HepG2 (cell line): ENCODE data around the gene ZNF282. TPM values are rescaled to one million over a fixed set of nuclear protein-coding genes. Genes with fewer than 3 reads are reported as not detected.
A peak's percentile ranks its signal among the peaks of the same experiment; 100 is the strongest.

Source experiments
- BRF2 ChIP-seq: sonication (generic); formaldehyde crosslinking; IDR thresholded peaks from 2 replicates; pipeline ENCODE4 v1.8.1; 2022; ENCODE audit warnings: mild to moderate bottlenecking, missing genetic modification reagents
- HDAC1 ChIP-seq: sonication (generic); formaldehyde crosslinking; IDR thresholded peaks from 2 replicates; pipeline ENCODE4 v1.5.1; 2020; ENCODE audit warnings: mild to moderate bottlenecking, missing genetic modification reagents
- MBD4 ChIP-seq: IDR thresholded peaks from 2 replicates; pipeline ENCODE4 v1.6.1; 2012; ENCODE audit warnings: low read length, inconsistent platforms, borderline replicate concordance
- MIER2 ChIP-seq: IDR thresholded peaks from 2 replicates; pipeline ENCODE4 v1.6.1; 2016; ENCODE audit warnings: missing biosample characterization, missing genetic modification reagents
- MIXL1 ChIP-seq: IDR thresholded peaks from 2 replicates; pipeline ENCODE4 v1.6.1; 2016
- MTA3 ChIP-seq: sonication (generic); formaldehyde crosslinking; IDR thresholded peaks from 2 replicates; pipeline ENCODE4 v1.4.0; 2020; ENCODE audit warnings: missing genetic modification reagents
- NCOA2 ChIP-seq: sonication (generic); formaldehyde crosslinking; IDR thresholded peaks from 2 replicates; pipeline ENCODE4 v1.8.0; 2022; ENCODE audit warnings: inconsistent platforms
- REXO4 ChIP-seq: sonication (generic); formaldehyde crosslinking; IDR thresholded peaks from 2 replicates; pipeline ENCODE4 v1.8.0; 2022; ENCODE audit warnings: missing genetic modification reagents, mild to moderate bottlenecking, borderline replicate concordance
- SNAPC2 ChIP-seq: sonication (generic); formaldehyde crosslinking; IDR thresholded peaks from 2 replicates; pipeline ENCODE4 v1.8.1; 2022; ENCODE audit warnings: mild to moderate bottlenecking, missing genetic modification reagents
- SP140L ChIP-seq: sonication (generic); formaldehyde crosslinking; IDR thresholded peaks from 2 replicates; pipeline ENCODE4 v1.4.0; 2020; ENCODE audit warnings: missing genetic modification reagents, borderline replicate concordance
- SRSF9 ChIP-seq: fragments of 200-400 bp; formaldehyde crosslinking; IDR thresholded peaks from 2 replicates; pipeline ENCODE4 v1.6.1; 2018; ENCODE audit warnings: borderline replicate concordance, mild to moderate bottlenecking, low read depth, low read length; ENCODE audit not compliant: insufficient read depth, poor library complexity, severe bottlenecking
- TEAD3 ChIP-seq: optimal IDR thresholded peaks from 2 replicates; pipeline ENCODE3; 2016; ENCODE audit warnings: borderline replicate concordance
- THAP9 ChIP-seq: sonication (generic); formaldehyde crosslinking; IDR thresholded peaks from 2 replicates; pipeline ENCODE4; 2020; ENCODE audit warnings: missing genetic modification reagents, mild to moderate bottlenecking, borderline replicate concordance
- ZNF101 ChIP-seq: sonication (generic); formaldehyde crosslinking; IDR thresholded peaks from 2 replicates; pipeline ENCODE4 v1.4.0; 2020; ENCODE audit warnings: mild to moderate bottlenecking, low read depth, missing genetic modification reagents, borderline replicate concordance
- ZNF296 ChIP-seq: sonication (generic); formaldehyde crosslinking; conservative IDR thresholded peaks from 2 replicates; pipeline ENCODE4 v1.5.0; 2020; ENCODE audit warnings: mild to moderate bottlenecking, missing genetic modification reagents
- ZNF414 ChIP-seq: sonication (generic); formaldehyde crosslinking; IDR thresholded peaks from 2 replicates; pipeline ENCODE4 v1.5.0; 2020; ENCODE audit warnings: missing genetic modification reagents
- ZNF782 ChIP-seq: sonication (generic); formaldehyde crosslinking; IDR thresholded peaks from 2 replicates; pipeline ENCODE4 v1.4.0; 2020; ENCODE audit warnings: missing genetic modification reagents, mild to moderate bottlenecking, borderline replicate concordance
- polyA plus RNA-seq, 8 experiments: library from polyadenylated mRNA; depleted of rRNA in 3 of 8; stranded (reverse) in 7 of 8; unstranded in 1 of 8; fragments of >200 nt; fragmentation: Illumina TruSeq in 4 of 8; extraction: Trizol in 4 of 8; gene quantifications; 2 replicates each; pipeline versions ENCODE4 v1.2.1 to v1.2.3, GENCODE V29; 2011 to 2016; ENCODE audit warnings: low read depth in 4 of 8, missing spikeins in 1 of 8, mixed read lengths in 1 of 8; ENCODE audit not compliant: insufficient read depth in 1 of 8
- total RNA-seq, 5 experiments: library from RNA; depleted of rRNA; stranded (reverse); fragments of >200 nt; fragmentation: Illumina TruSeq; extraction: Trizol; gene quantifications; 2 replicates each; pipeline ENCODE4 v1.2.3, GENCODE V29; 2016; ENCODE audit warnings: low read depth in 1 of 5
- TF ChIP-seq, protein P1 (sequence below): fragments of 450-650 bp; IDR thresholded peaks from 2 replicates; pipeline ENCODE4 v1.6.1; 2016
- TF ChIP-seq, protein P2 (sequence below): sonication (generic); formaldehyde crosslinking; IDR thresholded peaks from 2 replicates; pipeline ENCODE4 v1.5.1; 2020; ENCODE audit warnings: mild to moderate bottlenecking, missing genetic modification reagents, borderline replicate concordance
- TF ChIP-seq, protein P3 (sequence below): sonication (generic); formaldehyde crosslinking; IDR thresholded peaks from 2 replicates; pipeline ENCODE4 v1.4.0; 2020; ENCODE audit warnings: mild to moderate bottlenecking, missing genetic modification reagents

ZNF282 gene
- total and polyA plus RNA-seq, 2 of the 13 experiments (the other 11 are each of a cell fraction or from before 2014, with no cell fraction given), result 9.1 to 20.9 TPM

- TF ChIP-seq, protein P1, sequence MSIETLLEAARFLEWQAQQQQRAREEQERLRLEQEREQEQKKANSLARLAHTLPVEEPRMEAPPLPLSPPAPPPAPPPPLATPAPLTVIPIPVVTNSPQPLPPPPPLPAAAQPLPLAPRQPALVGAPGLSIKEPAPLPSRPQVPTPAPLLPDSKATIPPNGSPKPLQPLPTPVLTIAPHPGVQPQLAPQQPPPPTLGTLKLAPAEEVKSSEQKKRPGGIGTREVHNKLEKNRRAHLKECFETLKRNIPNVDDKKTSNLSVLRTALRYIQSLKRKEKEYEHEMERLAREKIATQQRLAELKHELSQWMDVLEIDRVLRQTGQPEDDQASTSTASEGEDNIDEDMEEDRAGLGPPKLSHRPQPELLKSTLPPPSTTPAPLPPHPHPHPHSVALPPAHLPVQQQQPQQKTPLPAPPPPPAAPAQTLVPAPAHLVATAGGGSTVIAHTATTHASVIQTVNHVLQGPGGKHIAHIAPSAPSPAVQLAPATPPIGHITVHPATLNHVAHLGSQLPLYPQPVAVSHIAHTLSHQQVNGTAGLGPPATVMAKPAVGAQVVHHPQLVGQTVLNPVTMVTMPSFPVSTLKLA, result no peak
- TF ChIP-seq ZNF782 (no peak), NCOA2 (peak; percentile 56), SNAPC2 (CRISPR knock-in tag) (no peak), ZNF101 (CRISPR knock-in tag) (no peak), SP140L (CRISPR knock-in tag) (0 out of 2 replicates have a peak, but pooled peaks have one; percentile 52), ZNF414 (CRISPR knock-in tag) (no peak), REXO4 (CRISPR knock-in tag) (no peak), MIXL1 (peak; percentile 73), BRF2 (CRISPR knock-in tag) (no peak), SRSF9 (no peak), MBD4 (no peak), HDAC1 (CRISPR knock-in tag) (peak; percentile 97), MTA3 (CRISPR knock-in tag) (no peak), ZNF296 (CRISPR knock-in tag) (no peak), MIER2 (no peak), THAP9 (CRISPR knock-in tag) (peak; percentile 88; the same call in 1 of the 2 replicates), TEAD3 (CRISPR knock-in tag) (peak; percentile 87)
- TF ChIP-seq, protein P2, sequence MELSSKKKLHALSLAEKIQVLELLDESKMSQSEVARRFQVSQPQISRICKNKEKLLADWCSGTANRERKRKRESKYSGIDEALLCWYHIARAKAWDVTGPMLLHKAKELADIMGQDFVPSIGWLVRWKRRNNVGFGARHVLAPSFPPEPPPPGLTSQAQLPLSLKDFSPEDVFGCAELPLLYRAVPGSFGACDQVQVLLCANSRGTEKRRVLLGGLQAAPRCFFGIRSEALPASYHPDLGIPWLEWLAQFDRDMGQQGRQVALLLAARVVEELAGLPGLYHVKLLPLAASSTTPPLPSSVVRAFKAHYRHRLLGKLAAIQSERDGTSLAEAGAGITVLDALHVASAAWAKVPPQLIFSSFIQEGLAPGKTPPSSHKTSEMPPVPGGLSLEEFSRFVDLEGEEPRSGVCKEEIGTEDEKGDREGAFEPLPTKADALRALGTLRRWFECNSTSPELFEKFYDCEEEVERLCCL, result no peak
- TF ChIP-seq, protein P3, sequence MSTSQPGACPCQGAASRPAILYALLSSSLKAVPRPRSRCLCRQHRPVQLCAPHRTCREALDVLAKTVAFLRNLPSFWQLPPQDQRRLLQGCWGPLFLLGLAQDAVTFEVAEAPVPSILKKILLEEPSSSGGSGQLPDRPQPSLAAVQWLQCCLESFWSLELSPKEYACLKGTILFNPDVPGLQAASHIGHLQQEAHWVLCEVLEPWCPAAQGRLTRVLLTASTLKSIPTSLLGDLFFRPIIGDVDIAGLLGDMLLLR (CRISPR knock-in tag), result peak; percentile 58; the same call in 1 of the 2 replicates
These were observed 44.2 kb downstream of the ZNF282 start, which contains the start of gene ZNF212 (continued) for GRCh38 chr7:149239345-149240143.
